Thymus (tissue), 11 donors: ENCODE data around the gene ZMIZ1. TPM values are rescaled to one million over a fixed set of nuclear protein-coding genes. Genes with fewer than 3 reads are reported as not detected.
A peak's percentile ranks its signal among the peaks of the same experiment; 100 is the strongest.

Experiments used
- DNase-seq, 9 donors: peaks; one replicate each; pipeline ENCODE4 v3.0.0-alpha.2; 2013; ENCODE audit warnings: low spot score in 9 of 9, low read depth in 6 of 9, missing footprints in 1 of 9
- H3K27ac ChIP-seq, 2 donors: one replicate each; pipeline ENCODE4 v1.5.1; 2013; ENCODE audit warnings: control low read depth in 1 of 2, low read depth in 1 of 2, low read length in 1 of 2, mild to moderate bottlenecking in 1 of 2, moderate library complexity in 1 of 2
- H3K27me3 ChIP-seq, 2 donors: one replicate each; pipeline ENCODE4 v1.5.1; 2013; ENCODE audit warnings: low read length in 1 of 2; ENCODE audit not compliant: control insufficient read depth in 2 of 2, insufficient read depth in 1 of 2
- H3K36me3 ChIP-seq, 2 donors: one replicate each; pipeline ENCODE4 v1.5.1; 2013; ENCODE audit warnings: low read length in 1 of 2, mild to moderate bottlenecking in 1 of 2, moderate library complexity in 1 of 2; ENCODE audit not compliant: control insufficient read depth in 2 of 2, insufficient read depth in 2 of 2
- H3K4me1 ChIP-seq, 2 donors: one replicate each; pipeline ENCODE4 v1.5.1; 2013; ENCODE audit warnings: low read length in 2 of 2; ENCODE audit not compliant: control insufficient read depth in 2 of 2, insufficient read depth in 2 of 2
- H3K4me3 ChIP-seq, 2 donors: one replicate each; pipeline ENCODE4 v1.5.1; 2013; ENCODE audit warnings: low read length in 2 of 2, control low read depth in 1 of 2, mild to moderate bottlenecking in 1 of 2
- H3K9me3 ChIP-seq, 2 donors: one replicate each; pipeline ENCODE4 v1.5.1; 2013; ENCODE audit warnings: low read length in 1 of 2, mild to moderate bottlenecking in 1 of 2; ENCODE audit not compliant: control insufficient read depth in 2 of 2, insufficient read depth in 1 of 2
- WGBS: extraction: QIAGEN DNeasy Blood & Tissue Kit; methylation state at CpG from one replicate; pipeline ENCODE4 v1.1.7; 2013; 5-methylcytosine and 5-hydroxymethylcytosine counted together
- polyA plus RNA-seq: library from polyadenylated mRNA; stranded (reverse); fragments of 200-250 nt; gene quantifications from one replicate; pipeline ENCODE4 v1.2.3, GENCODE V29; 2013
- total RNA-seq: library from RNA; stranded (reverse); fragments of 120-200 nt; gene quantifications from one replicate; pipeline ENCODE4 v1.2.4, GENCODE V29; 2013
- donor health status: healthy.

Gene ZMIZ1
- total and polyA plus RNA-seq, 2 donors = 7.4 to 14.2 TPM

GRCh38 chr10:79132681-79133381 lies 64.1 kb downstream of the ZMIZ1 start:
- Histone ChIP-seq H3K4me3 (no peak overlapping the region), H3K27ac (peak overlapping the region in 1 of 2 donors; percentile 82), H3K9me3 (no peaks in the 10 kb centered on the region), H3K36me3 (peaks cover 4 to 21% of the 10 kb centered on the region in 2 donors), H3K4me1 (peaks cover 57 to 95% of the 10 kb centered on the region in 2 donors), H3K27me3 (no peaks in the 10 kb centered on the region)
- no peak for DNase-seq
- WGBS = 25% methylated on average over 7 of the region's 7 CpGs

- Histone ChIP-seq H3K4me3 (no peak overlapping the region), H3K27me3 (no peaks in the 10 kb centered on the region), H3K36me3 (peaks cover 4 to 16% of the 10 kb centered on the region in 2 donors), H3K9me3 (no peaks in the 10 kb centered on the region), H3K27ac (peak overlapping the region in 1 of 2 donors; percentile 45), H3K4me1 (peaks cover 60 to 95% of the 10 kb centered on the region in 2 donors)
- 25% methylated on average over 2 of the region's 2 CpGs for WGBS
- DNase-seq = no peak
These were observed 64.7 kb downstream of the ZMIZ1 start for GRCh38 chr10:79133416-79133815.

DNA sequence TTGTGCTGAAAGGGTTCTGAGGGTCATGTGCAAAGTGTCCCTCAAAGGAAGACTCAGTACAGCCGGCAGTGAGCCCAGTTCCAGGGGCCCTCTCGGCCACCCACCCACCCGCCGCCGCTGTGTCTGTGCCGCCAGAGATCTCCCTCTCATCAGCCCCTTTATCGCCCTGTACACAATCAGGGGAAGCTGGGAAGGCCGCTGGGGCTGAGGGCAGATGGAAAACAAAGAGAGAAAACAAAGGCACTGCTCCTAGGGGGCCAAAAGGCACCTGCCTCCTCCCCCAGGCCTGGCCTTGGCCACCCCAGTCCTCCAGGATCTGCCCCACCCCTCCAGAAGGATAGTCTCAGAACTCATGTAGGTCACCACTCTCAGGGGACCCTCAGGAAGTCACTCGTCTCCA lies 67.0 kb downstream of the ZMIZ1 start:
- Histone ChIP-seq H3K36me3 (peaks cover 13 to 18% of the 10 kb centered on the region in 2 donors), H3K4me3 (no peak overlapping the region), H3K27me3 (no peaks in the 10 kb centered on the region), H3K27ac (peak overlapping the region; percentile 49 to 86), H3K9me3 (no peaks in the 10 kb centered on the region), H3K4me1 (peaks cover 53 to 95% of the 10 kb centered on the region in 2 donors)
- DNase-seq = no peak
- 67% methylated on average over 9 of the region's 9 CpGs for WGBS

DNA sequence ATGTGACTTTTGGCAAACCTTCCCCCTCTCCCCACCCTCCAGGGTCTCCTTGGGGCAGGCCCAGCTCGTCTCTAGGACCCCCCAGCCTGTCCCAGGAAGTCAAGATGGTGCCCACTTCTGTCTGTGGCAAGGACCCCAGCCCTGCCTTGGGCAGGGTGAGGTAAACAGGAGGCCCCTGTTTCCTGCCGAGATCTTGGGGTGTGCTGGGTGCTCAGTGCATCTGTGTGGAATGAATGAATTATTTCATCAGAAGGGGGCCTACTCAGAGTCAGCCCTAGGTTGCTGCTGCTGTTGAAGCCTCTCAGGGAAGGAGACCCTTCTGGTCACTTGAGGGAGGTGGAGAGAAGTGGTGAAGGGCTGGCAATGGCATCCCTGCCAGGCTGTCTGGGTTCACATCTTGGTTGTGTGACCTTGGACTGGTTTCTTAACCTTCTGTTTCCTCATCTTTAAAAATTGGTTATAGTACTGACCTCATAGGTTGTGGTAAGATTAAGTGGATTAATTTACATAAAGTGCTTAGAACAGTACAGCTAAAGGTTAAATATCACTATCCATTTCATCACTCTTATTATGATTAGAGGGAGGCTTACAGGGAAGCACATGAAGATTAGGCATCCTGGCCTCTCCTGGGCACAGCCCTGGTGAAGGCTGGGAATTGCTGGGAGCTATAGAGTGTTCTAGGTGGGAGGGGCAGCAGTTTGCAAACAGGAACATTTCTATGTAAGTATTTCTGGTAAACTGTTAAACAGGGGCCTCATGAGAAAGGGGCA lies 67.7 kb downstream of the ZMIZ1 start:
- 9% methylated on average over 2 of the region's 2 CpGs for WGBS
- no peaks in the 10 kb centered on the region for H3K27me3 ChIP-seq
- H3K36me3 ChIP-seq = peaks cover 13 to 20% of the 10 kb centered on the region in 2 donors
- peaks cover 48 to 95% of the 10 kb centered on the region in 2 donors for H3K4me1 ChIP-seq
- no peaks in the 10 kb centered on the region for H3K9me3 ChIP-seq
- H3K4me3 ChIP-seq = no peak overlapping the region
- DNase-seq = peak in 1 of 9 donors; percentile 71
- H3K27ac ChIP-seq = peak overlapping the region in 1 of 2 donors; percentile 86

- no peaks in the 10 kb centered on the region for H3K9me3 ChIP-seq
- H3K27me3 ChIP-seq = no peaks in the 10 kb centered on the region
- WGBS = 5% methylated on average over 8 of the region's 8 CpGs
- peaks cover 13 to 26% of the 10 kb centered on the region in 2 donors for H3K36me3 ChIP-seq
- peak overlapping the region; percentile 71 to 86 for H3K27ac ChIP-seq
- peak overlapping the region; percentile 41 for H3K4me3 ChIP-seq
- no peak for DNase-seq
- peaks cover 39 to 95% of the 10 kb centered on the region in 2 donors for H3K4me1 ChIP-seq
These were observed 68.6 kb downstream of the ZMIZ1 start for GRCh38 chr10:79137300-79137756.

- Histone ChIP-seq H3K36me3 (peaks cover 13 to 26% of the 10 kb centered on the region in 2 donors), H3K27me3 (no peaks in the 10 kb centered on the region), H3K27ac (peak overlapping the region; percentile 81 to 86), H3K9me3 (no peaks in the 10 kb centered on the region), H3K4me1 (peaks cover 39 to 95% of the 10 kb centered on the region in 2 donors), H3K4me3 (peak overlapping the region; percentile 41)
- DNase-seq = peak in 3 of 9 donors; percentile 71 to 85 (median 71)
- WGBS = 1% methylated on average over 13 of the region's 13 CpGs
These were observed 69.1 kb downstream of the ZMIZ1 start for GRCh38 chr10:79137826-79138225.

DNA sequence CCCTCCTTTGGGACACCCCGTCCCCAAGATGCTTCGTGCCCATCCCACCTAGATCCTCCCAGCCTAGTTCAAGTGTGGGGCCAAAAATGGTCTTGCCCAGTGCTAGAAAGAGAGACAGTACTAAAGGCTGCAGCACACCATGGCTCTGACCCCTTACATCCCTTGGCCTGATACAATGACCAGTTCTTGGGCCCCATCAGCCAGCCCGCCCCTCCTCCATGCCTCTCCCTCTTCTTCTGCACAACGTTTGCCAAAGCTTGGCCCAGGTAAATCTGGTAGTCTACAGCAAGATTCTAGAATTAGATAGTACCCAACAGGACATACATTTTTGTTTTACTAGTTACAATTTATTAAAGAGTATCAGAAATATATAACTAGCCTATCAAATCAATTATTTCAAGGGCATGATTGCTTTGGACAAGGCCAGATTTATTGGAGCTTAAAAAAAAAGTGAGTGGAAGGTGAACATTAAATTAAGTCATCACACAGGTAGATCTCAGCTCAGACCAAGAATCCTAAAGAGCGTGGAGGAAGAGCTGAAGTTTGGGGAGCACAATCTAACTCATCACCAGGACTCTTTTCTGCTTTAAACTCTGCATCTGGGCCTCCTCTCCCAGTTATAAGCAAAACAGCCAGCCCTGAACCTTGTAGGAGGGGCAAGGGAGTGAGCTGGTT lies 69.8 kb downstream of the ZMIZ1 start:
- Histone ChIP-seq H3K9me3 (no peaks in the 10 kb centered on the region), H3K27me3 (no peaks in the 10 kb centered on the region), H3K36me3 (peaks cover 13 to 29% of the 10 kb centered on the region in 2 donors), H3K4me3 (no peak overlapping the region), H3K4me1 (peaks cover 42 to 95% of the 10 kb centered on the region in 2 donors), H3K27ac (peak overlapping the region; percentile 1 to 86)
- DNase-seq = no peak
- WGBS = 76% methylated on average over 5 of the region's 5 CpGs

DNA sequence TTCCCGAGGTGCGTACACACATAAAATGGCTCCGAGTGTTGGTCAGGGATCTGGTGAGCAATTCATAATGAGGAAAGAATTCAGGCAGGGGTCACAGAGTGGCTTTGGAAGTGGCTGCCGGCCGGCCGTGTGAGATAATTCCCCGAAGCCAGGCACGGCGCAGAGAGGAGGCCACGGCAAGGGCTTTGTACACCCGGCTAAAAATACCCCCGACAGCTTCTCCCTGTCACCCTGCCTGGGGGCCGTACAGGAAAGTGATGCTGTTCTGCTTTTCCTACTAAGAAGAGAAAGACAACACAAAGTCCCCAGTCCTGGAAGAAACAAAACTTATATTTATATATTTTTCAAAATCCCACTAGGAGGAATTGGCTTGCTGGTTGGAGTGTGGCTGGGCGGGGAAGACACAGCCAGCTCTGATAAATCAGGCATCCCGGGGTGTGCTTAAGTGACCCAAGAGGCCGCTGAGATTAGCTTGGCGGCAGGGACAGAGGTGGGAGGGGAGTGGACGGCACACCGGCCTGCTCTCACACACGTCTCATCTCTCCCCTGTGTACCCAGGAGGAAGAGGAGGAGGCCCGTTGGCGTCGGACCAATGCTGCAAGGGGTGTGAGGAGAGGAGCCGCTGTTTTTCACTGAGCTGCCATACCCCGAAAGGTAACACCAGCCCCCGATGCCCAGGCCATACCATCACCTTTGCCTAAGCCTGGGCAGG lies 70.5 kb downstream of the ZMIZ1 start:
- Histone ChIP-seq H3K9me3 (no peaks in the 10 kb centered on the region), H3K4me1 (peaks cover 44 to 95% of the 10 kb centered on the region in 2 donors), H3K27me3 (no peaks in the 10 kb centered on the region), H3K27ac (peak overlapping the region in 1 of 2 donors; percentile 86), H3K36me3 (peaks cover 19 to 36% of the 10 kb centered on the region in 2 donors), H3K4me3 (no peak overlapping the region)
- 41% methylated on average over 26 of the region's 26 CpGs for WGBS
- DNase-seq = peak in 1 of 9 donors; percentile 49
